Endometrial microvascular endothelial cells (primary cell): ENCODE data around the gene CBARP. TPM values are rescaled to one million over a fixed set of nuclear protein-coding genes. Genes with fewer than 3 reads are reported as not detected.

Source experiments
- in situ Hi-C: cut with HindIII; loops from 2 replicates; pipeline ENCODE4 v1.10.0; 2017; ENCODE audit warnings: low sequenced_read_pairs, low pct_unique_long_range_greater_than_20kb; ENCODE audit errors: inconsistent ontology term
- total RNA-seq: library from RNA; depleted of rRNA; stranded (reverse); fragments of >200 nt; gene quantifications from one replicate; pipeline ENCODE4 v1.2.3, GENCODE V29; 2015; ENCODE audit errors: inconsistent ontology term

CBARP gene
- total RNA-seq, 1 donor from 2014 or later = 0.74 TPM

DNA sequence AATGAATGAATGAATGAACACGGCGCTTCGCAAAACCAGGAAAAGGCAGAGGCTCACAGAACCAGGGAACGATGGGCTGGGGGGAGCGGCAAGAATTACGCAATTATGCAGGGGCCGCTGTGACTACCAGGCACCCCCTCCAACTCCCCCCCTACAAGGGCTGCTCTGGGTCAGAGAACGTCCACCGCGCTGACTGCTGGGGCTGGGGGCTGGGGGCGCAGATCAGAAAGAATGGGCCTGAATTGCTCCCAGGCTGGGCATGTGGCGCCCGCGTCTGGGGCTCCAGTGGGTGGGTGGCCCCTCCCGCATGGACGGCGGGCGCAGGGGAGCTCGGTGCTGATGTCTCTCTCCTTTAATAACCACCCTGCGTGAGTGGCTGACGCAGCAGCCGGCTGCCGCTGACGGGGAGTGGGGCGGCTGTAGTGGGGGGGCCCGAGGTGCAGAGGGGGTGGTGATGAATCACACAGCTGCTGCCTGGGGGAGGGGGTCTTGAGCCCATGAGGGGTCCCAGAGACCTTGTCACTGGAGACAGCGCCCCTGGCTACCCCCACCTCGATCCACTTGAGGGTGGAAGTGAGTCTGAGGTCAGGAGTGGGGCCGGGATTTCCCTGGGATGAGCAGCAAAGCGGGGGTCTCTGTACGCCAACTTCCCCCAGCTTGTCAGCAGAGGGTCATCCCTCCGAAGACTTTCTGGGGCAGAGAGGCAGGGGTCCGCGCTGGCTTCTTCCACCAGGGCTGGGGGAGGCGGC is 29.8 kb upstream of the CBARP start:
- in situ Hi-C loops = no loop called here

DNA sequence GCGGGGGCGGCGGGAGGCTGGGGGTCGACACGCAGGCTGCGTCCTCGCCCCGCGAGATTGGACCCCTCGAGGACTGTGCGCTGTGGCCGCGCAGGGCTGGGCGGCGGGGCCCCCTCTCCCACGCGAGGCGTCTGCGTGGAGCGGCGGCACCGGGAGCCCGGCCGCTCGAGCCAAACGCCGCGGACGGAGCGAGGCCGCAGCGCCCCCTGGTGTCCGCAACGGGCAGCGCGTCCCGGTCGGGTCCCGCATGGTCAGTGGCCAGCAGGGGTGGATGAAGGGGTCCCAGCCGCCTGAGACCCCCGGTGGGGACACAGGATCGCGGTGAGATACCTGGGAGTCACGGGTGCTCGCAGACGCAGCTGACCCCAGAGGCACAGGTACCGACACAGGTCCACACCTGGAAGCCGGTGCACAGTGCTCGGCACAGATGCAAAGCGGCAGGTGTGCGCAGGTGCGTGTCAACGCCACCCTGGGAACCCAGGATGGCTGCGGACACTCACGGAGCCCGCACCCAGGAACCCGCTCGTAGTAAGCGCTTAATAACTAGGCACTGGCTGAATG is 29.2 kb upstream of the CBARP start:
- in situ Hi-C loops = no loop called here

DNA sequence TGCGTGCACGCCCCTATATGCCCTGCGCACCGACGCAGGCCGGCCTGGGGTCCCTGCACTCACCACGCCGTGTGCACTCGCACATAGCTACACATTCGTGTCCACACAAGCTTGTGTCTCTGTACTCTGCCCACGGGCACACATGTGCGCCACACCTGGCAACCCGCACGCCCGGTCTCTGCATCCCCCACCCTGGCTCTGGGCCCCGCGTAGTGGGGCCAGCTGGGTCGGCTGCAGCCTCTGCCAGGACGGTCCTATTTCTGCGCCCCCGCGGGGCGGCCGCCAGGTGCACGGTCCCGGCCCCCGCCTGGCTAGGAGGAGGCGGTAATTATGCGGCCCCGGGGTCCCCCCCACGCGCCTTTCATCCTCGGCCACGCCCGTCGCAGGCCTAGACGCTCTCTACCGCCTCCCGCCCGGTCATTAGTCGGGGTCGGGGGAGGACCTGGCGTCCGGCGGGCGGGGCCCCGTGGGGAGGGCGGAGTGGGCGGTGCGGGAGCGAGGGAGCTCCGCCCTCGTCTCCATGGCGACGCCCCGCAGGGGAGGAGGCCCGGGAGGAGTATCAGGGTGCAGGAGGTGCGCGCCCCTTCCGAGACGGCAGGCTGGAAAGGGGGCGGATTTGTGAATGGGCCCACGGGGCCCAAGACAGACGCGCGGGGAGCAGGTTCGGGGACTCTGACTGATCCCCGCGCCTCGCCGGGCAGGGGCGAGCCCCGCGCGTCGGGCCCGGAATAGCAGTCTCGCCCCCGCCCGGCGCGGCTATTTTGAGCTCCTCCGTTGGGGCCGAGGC is 28.5 kb upstream of the CBARP start:
- in situ Hi-C loops = no loop called here

DNA sequence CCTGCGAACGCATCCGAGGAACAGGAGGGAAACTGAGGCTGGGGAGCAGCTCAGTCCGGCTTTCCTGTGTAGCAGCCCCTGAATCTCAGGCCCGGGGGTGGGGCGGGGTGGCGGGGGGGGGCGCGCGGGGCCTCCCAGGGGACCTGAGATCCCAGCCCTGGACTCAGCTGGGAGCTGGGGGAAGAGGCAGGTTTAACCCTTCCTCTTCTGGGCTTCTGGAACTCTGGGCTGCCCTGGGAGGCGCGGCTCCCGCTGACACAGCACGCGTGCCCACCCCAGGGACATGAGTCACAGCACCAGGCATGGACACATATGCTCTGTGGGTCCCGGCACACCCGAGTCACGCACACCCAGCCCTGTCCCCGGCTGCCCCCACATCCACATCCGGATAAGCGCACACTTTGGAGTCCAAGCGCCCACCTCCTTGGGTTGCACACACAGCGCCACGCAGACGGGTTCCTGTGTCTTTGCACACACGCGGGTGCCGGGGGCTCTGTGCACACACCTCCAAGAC is 27.9 kb upstream of the CBARP start:
- in situ Hi-C loops = no loop called here

DNA sequence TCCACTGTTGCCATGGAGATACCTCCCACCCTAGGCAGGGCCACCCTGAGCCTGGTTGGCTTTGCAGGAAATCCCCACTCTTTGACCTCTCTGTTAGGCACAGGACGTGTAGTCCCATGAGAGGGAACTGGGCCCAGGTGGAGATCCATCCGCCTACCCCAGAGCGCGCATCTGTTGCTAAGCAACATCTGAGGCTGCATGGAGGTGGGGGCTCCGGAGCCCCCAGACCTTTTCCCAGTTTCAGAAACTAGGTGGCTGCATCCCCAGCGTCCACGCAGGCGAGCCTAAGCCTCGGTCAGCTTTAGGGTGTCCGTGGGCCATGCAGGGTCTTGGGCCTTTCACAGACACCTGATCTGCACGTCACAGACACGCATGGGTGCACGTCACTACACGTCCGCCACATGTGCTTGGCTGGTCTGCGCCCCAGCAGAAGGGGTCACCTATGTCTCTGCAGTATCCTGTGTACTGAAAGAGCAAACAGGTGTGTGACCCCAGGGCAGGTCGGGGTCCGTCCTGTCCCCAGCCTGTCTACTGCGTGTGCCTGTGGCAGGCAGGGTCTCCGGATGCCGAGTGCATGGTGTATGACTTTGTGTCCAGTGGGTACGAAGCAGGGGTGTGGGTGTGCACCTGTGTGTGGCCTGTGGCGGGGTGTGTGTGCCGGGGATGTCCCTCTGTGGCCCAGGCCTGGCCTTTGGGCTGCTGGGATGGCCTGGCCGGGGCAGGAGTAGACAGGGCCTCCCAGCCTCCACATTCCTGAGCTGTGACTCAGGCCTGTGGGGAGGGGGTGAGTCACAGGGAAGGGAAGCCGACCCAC is 27.2 kb upstream of the CBARP start:
- in situ Hi-C loops = no loop called here

DNA sequence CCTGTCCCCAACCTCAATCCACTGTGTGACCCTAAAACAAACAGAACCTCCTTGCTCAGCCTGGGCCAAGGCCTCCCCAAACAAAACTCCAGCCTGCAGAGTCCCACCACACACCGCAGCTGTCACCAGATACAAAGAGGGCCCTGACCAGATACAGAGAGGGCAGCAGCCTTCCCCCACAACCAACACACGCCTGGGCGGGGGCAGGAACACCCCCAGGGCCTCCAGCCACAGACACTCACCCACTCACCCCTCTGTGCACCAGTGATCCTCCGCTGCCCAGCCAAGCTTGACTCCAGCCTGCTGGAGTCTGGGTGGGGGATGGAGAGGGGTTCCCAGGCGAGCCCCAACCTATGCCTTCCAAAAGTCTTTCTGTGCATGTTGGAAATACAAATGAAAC is 25.4 kb upstream of the CBARP start:
- in situ Hi-C loops = no loop called here

DNA sequence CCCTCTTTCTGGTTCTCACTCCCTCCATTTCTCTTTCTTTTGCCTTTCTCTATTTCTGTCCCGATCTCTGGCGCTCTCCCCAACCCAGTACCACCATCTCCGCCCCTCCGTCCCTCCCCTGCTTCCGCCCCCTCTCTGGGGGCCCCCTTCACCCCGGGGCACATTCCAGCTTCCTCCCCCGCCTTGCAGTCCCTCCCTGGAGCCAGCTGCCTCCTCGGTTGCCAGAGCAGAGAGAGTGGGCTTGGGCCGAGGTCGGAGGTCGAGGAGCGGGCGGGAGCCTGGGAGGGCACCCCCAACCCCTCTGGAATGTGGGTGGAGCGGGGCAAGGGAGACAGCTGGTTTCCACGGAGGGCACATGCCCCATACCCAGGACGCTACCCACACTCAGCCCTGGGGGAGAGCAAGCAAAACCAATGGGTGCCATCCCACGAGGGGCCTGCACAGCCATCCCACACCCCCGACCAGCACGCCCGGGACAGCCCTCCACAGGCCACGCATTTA is 24.9 kb upstream of the CBARP start:
- in situ Hi-C loops = no loop called here

DNA sequence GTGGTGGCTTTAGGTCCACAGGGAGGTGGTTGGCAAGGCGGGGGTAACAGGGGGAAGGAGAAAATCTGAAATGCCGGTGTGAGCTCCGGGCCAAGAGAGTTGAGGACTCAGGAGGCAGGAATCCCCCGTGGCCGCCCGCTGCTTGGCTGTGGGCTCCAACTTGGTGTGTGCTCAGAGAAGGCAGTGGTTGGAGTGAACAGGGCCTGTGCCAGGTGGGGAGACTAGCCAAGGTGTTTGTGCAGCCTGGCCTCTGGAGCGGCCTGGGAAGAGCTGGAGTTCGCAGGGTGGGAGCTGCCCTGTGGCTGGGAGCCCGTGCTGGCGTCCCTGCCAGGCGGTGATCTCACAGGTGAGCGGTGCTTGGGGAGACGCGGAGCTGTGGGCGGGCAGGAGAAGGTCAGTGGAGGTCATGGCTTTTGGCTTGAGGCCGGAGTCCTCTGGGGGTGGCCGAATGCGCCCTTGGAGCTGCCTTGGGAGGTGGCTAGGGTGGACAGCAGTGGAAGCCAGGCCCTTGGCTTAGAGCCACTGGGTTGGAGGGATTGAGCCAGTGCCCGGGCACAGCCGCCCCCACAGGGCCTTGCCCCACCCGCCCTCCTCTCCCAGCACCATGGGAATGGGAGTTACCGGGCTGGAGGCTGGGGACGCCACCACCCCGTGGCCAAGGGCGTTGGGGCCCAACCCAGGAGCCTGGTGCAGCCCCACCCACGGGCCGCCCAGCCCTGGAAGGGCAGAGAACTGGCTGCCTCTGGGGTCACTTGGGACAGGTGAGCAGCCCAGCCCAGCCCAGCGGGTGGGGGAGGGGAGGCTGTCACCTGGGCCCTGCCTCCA is 24.2 kb upstream of the CBARP start:
- in situ Hi-C loops = no loop called here

DNA sequence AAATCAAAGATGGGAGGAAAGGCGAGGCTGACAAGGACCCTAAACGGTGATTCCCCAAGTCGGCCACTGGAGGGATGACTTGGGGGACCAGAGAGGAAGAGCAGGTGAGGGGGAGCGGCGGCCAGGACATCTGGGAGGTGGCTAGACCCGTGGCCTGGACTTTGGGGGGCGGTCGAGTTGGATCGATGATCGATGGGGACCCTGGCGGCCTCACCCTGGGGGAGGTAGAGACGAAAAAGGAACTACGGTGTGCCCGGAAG is 23.7 kb upstream of the CBARP start:
- in situ Hi-C loops = no loop called here

DNA sequence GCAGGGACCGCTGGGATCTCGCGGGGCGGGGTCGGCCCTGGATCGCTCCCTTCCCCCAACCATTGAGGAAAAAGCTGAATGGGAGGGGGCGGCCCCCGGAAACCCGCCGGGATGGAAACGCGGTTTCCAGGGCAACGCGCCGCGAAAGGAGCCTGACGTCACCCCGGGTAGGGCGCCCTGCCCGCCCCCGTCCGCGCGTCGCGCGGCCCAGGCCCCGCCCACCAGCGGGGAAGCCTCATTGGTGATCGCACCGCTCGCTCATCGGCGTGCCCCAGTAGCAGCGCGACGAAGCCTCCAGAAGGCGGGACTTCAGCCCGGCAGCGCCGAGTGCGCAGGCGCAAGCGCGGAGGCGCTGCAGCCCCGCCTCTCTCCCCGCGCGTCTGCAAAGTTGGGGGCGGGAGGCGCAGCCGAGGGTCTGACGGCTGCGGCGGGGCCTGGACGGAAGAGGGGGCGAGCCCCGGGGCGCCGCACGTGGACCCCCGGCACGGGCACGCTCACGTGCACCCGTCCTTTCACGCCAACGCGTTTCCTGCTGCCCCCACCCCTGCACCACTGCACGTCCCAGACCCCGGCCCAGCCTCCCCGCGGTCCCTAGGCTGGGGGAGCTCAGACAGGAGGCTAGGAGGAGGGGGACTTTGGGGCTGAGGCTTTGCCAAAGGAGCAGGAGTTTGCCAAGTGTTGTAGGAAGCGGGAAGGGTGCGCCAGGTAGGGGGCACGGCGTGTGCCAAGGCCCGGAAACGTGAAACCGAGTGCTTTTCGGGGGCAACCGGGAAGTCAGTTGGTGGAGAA is 23.1 kb upstream of the CBARP start:
- in situ Hi-C loops = no loop called here

DNA sequence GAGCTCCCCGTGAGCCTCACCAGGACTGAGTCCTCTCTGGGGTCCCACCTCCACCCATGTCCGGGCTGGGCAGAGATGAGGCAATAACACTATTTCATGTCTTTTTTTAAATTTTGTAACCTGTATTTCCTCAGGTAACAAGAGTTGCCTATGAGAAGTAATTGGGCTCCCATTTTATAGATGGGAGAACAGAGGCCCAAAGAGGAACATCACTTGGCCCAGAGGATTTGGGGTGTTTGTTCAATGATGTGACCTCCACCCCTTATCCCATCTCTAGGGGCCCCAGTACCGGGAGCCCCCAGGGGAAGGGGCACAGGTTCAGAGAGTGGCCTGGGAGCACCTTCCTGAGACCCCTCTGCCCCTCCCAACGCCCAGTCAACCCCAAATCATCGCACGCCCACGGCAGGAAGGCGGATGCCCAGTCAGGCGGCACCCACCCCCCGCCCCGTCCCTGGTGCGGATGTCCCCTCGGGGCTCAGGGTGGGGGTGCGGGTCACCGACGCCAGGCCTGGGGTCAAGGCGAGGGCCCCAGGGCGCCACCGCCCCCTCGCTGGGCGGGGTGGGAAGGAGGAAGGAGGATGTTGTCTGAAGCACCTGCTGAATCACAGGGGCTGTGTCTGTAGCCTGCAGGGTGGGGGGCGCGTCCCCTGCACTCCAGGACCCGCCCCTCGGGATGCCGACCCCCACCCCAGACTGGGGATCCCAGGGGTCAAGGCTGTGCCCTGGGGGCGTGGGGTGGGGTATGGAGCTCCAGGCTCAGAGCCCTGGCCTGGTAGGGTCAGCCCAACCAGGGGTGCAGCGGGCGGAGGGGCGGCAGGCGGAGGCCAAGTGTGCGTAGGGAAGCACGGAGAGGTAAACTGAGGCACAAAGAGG is 22.3 kb upstream of the CBARP start:
- in situ Hi-C loops = no loop called here

DNA sequence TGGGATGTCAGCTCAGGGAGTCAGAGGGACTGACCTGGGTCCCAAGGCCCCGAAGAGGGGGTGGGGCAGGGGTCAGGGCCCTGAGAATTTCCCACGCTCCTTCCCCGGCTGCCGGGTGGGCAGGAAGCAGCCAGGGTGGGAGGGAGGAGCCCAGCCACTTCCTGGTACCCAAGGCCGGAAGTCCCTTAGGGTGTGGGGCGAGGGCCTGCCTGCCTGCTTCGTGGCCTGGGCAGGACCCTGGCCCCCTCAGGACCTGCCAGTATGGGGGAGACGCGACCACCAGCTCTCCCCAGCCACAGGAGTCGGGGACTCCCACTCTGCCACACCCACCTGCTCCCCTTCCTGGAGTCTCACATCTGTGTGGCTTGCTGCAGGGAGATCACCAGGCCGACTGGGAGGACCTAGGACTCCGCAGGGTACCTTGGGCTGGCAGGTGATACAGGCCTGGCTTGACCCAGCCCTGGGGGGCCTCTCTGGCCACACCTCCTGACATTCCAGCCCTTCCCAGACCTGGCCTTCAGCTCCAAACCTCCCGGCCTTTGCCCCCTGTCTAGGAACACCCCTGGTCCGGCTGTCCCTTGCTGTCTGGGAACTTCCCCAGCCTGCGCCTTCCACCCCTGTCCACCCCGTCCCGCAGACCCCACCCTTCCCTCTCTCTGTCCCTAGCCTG is 21.5 kb upstream of the CBARP start:
- in situ Hi-C loops = no loop called here

DNA sequence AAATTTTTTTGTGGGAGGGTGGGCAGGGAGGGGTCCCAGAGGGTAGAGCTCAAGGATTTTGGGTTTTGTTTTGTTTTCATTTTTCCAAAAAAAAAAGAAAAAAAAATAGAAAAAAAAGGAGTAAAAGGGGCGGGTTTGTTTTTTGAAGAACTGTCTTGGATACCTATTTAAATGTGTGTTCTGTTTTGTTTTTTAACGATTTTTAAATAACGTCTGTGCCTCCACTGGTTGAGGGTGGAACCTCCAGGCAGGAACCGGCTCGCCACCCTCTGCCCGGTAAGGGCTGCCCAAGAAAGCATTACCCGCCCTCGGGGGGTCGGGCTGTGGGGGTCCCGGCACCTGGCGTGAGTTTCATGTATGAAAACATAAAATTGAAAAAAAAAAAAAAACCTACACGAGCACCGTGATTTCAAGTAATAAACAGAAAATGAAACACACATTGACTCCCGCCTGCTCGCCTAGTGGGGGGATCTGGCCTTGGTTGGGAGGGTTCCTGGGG is 21.0 kb upstream of the CBARP start:
- in situ Hi-C loops = no loop called here

DNA sequence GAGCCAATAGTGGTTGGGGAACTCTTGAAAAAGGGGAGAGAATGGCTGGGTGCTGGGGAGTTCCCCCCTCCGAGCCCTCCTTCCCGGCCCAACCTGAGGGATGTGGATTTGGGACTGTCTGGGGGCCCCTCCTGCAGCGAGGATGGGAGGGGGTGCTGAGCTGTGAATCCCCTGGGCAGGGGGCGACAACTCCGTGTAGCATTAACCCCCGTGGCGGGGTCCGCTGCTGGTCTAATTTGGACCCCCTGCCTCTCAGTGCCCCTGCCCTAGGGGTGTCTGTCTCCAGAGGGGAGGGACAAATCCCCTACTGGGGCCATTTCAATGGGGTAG is 20.3 kb upstream of the CBARP start:
- in situ Hi-C loops = no loop called here

DNA sequence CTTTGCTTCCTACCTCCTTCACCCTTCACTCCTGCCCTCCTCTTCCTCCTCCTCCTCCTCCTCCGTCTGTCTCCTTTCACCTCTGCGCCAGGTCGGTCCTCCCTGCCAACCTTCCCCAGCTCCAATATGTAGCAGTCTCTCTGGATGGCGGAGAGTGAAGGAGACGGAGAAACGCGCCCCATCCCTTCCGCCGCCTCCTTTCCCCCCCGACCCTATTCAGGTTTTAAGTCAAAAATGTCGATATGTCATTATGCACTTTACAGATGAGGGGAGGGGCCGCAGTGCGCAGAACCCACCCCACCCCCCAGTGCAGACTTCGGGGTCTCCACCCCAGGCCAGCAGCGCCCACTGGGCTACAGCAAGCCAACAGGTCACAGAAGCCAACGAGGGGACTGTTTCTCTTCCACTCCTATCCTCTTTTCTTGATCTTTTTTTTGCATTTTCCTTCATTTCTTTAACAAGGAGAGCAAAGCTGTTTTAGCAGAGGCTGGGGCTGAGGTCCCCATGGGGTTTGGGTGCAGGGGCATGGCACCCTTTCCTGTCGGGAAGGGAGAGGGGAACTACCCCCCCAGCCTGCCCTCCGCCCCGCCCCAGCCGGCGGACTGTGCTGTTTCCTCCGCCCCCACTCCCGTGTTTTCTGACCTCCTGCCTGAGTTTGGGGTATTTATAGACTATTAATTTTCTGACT is 19.8 kb upstream of the CBARP start:
- in situ Hi-C loops = no loop called here
